GM21526 (cell line): Measurements from ENCODE around the gene HINFP.
"Not testable (repeated sequence)": the region's sequence is repeated elsewhere in the genome, so short reads cannot be mapped to it uniquely, and the experiment has no call there.

ENCODE experiments used
- ATAC-seq: cut with Tn5 transposase; IDR thresholded peaks from one replicate; pipeline ENCODE4 v1.9.1; 2021; ENCODE audit warnings: moderate library complexity; ENCODE audit not compliant: unreplicated experiment, low FRiP score

The HINFP gene

GRCh38 chr11:119153049-119153818 lies 31.9 kb downstream of the HINFP start:
- ATAC-seq, result no peak

- ATAC-seq, result no peak
Measured at GRCh38 chr11:119154178-119154577, 32.8 kb downstream of the HINFP start.

GRCh38 chr11:119155733-119156492 lies 34.5 kb downstream of the HINFP start:
- no peak for ATAC-seq

- ATAC-seq, result no peak
Measured at GRCh38 chr11:119156496-119156895, 35.1 kb downstream of the HINFP start.

DNA sequence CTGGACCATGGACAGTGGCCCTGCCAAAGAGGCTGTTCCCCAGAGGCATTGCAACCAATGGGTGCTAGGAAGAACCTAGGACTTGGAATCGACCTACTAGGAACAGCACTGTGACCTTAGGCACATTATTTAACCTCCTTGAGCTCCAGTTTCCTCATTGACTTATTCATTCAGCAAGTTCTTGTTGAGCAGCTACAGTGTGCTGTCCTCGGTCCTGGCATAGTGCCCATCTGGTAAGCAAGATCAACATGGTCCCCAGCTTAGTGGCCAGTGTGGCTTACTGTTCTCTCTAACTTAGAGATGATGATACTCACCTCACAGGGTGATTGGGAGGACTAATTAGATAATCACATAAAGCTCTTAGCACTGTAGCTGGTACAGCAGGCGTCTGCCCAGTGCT lies 35.7 kb downstream of the HINFP start:
- ATAC-seq, result no peak

DNA sequence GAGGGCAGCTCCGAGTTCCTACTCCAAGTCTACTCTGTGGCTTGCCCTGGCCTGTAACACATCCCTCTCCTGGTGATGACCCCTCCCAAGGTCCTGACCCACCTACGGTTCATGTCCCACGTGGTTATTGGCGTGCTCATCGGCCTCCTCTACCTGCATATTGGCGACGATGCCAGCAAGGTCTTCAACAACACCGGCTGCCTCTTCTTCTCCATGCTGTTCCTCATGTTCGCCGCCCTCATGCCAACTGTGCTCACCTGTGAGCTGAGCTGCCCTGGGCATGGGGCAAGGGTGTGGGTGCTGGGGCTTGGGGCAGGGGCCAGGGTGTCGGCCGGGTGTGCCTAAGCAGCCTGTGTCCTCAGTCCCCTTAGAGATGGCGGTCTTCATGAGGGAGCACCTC lies 37.1 kb downstream of the HINFP start:
- ATAC-seq, result no peak

GRCh38 chr11:119160151-119160550 lies 38.8 kb downstream of the HINFP start:
- no peak for ATAC-seq

DNA sequence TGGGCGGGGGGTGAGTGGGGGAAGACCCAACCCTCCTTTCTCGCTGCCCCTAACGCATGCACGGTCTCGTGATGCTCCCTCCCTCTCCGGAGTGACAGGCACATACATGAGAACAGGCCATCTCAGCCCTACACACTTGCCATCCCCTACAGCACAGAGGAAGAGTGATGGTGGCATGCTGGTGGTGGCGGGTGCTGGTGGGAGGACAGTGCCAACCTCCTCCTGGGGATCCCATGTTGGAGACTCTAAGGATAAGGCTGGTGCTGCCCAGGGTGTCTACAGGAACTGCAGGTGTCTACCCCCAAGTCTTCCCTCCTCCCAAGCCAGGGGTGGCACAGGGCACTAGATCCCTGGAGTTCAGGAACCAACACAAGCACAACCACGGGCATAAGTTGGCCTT lies 40.5 kb downstream of the HINFP start:
- ATAC-seq, result no peak

GRCh38 chr11:119166368-119167076 lies 45.1 kb downstream of the HINFP start:
- no peak for ATAC-seq

- ATAC-seq, result not testable (repeated sequence)
Measured at GRCh38 chr11:119167077-119167458, 45.7 kb downstream of the HINFP start.

GRCh38 chr11:119167933-119168332 lies 46.6 kb downstream of the HINFP start:
- ATAC-seq, result no peak

GRCh38 chr11:119168471-119169281 lies 47.3 kb downstream of the HINFP start, which contains the start of gene NLRX1:
Gene NLRX1 (plus strand): TSS chr11:119168725. CDS start chr11:119171404, 2,679 bp downstream.
- ATAC-seq, result peak; percentile 87

GRCh38 chr11:119169282-119169719 lies 47.9 kb downstream of the HINFP start:
- ATAC-seq, result peak; percentile 24

- no peak for ATAC-seq
Measured at GRCh38 chr11:119172513-119172912, 51.1 kb downstream of the HINFP start.

DNA sequence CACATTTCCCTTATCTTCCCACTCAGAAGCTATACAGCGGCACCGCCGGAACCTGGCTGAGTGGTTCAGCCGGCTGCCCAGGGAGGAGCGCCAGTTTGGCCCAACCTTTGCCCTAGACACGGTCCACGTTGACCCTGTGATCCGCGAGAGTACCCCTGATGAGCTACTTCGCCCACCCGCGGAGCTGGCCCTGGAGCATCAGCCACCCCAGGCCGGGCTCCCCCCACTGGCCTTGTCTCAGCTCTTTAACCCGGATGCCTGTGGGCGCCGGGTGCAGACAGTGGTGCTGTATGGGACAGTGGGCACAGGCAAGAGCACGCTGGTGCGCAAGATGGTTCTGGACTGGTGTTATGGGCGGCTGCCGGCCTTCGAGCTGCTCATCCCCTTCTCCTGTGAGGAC lies 52.1 kb downstream of the HINFP start:
- ATAC-seq, result no peak

- ATAC-seq, result no peak
Measured at GRCh38 chr11:119175493-119176077, 54.2 kb downstream of the HINFP start.

- no peak for ATAC-seq
Measured at GRCh38 chr11:119178166-119178680, 56.8 kb downstream of the HINFP start.

- no peak for ATAC-seq
Measured at GRCh38 chr11:119179342-119179741, 58.0 kb downstream of the HINFP start.

GRCh38 chr11:119179983-119180382 lies 58.6 kb downstream of the HINFP start:
- no peak for ATAC-seq
